ENCODE measurements around the gene DNM3.

The DNM3 gene

GRCh38 chr1:172447641-172448040, 606.3 kb downstream of the DNM3 start:
- DNase-seq, result no peak

- DNase-seq, result no peak
Observed at GRCh38 chr1:172448995-172449584, 607.8 kb downstream of the DNM3 start.

GRCh38 chr1:172449585-172450523, 608.6 kb downstream of the DNM3 start:
- DNase-seq, result peak; percentile 37

- no peak for DNase-seq
Observed at GRCh38 chr1:172450524-172450885, 609.2 kb downstream of the DNM3 start.

- DNase-seq, result no peak
Observed at GRCh38 chr1:172451002-172451443, 609.7 kb downstream of the DNM3 start.

GRCh38 chr1:172452536-172453152, 611.3 kb downstream of the DNM3 start:
- no peak for DNase-seq

GRCh38 chr1:172453153-172453545, 611.9 kb downstream of the DNM3 start:
- DNase-seq, result no peak

- no peak for DNase-seq
Observed at GRCh38 chr1:172453607-172454006, 612.3 kb downstream of the DNM3 start.

- DNase-seq, result no peak
Observed at GRCh38 chr1:172455451-172455850, 614.2 kb downstream of the DNM3 start.

- DNase-seq, result no peak
Observed at GRCh38 chr1:172456344-172456769, 615.1 kb downstream of the DNM3 start.

- no peak for DNase-seq
Observed at GRCh38 chr1:172457479-172458130, 616.3 kb downstream of the DNM3 start.

- no peak for DNase-seq
Observed at GRCh38 chr1:172460177-172460576, 618.9 kb downstream of the DNM3 start.

- no peak for DNase-seq
Observed at GRCh38 chr1:172460887-172461315, 619.6 kb downstream of the DNM3 start.
